HUES64 (cell line): ENCODE measurements around the gene FETUB.

Experiments used
- H3K27ac ChIP-seq: 2 replicates; pipeline ENCODE4 v1.7.0; 2013; ENCODE audit warnings: low read depth, low read length, inconsistent platforms
- H3K27me3 ChIP-seq: 2 replicates; pipeline ENCODE4 v1.6.1; 2013; ENCODE audit warnings: mild to moderate bottlenecking, low read length; ENCODE audit not compliant: insufficient read depth
- H3K36me3 ChIP-seq: 2 replicates; pipeline ENCODE4 v1.6.1; 2013; ENCODE audit warnings: mild to moderate bottlenecking, low read length; ENCODE audit not compliant: insufficient read depth
- H3K4me1 ChIP-seq: 2 replicates; pipeline ENCODE4 v1.6.1; 2013; ENCODE audit warnings: mild to moderate bottlenecking, low read length, moderate library complexity; ENCODE audit not compliant: insufficient read depth
- H3K4me3 ChIP-seq: 2 replicates; pipeline ENCODE4 v1.5.1; 2013; ENCODE audit warnings: mild to moderate bottlenecking, low read length, moderate library complexity
- H3K9ac ChIP-seq: 2 replicates; pipeline ENCODE4 v1.6.1; 2013; ENCODE audit warnings: mild to moderate bottlenecking, low read depth, low read length
- H3K9me3 ChIP-seq: 2 replicates; pipeline ENCODE4 v1.6.1; 2013; ENCODE audit warnings: low read depth, low read length; ENCODE audit not compliant: insufficient read depth
- WGBS: fragments of 150-250, 120-280 bp; methylation state at CpG from one replicate; pipeline ENCODE4 v1.1.7; 2013; ENCODE audit warnings: missing lambda C conversion rate; 5-methylcytosine and 5-hydroxymethylcytosine counted together

Gene FETUB

DNA sequence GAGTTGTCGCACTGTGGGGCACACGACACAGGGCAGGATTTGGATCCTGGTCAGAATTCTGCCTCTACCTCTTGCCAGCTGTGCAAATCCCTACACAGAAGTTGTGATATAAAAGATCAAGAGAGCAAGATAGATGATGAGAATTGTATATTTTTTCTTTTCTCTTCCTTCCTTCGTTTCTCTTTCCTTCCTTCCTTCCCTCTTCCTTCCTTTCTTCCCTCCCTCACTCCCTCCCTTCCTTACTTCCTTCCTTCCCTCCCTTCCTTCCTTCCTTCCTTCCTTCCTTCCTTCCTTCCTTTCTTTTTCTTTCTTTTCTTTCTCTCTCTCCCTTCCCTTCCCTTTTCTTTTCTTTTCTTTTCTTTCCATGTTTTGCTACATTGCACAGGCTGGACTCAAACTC, 39.3 kb upstream of the FETUB start:
- H3K27ac ChIP-seq = no peak overlapping the region

DNA sequence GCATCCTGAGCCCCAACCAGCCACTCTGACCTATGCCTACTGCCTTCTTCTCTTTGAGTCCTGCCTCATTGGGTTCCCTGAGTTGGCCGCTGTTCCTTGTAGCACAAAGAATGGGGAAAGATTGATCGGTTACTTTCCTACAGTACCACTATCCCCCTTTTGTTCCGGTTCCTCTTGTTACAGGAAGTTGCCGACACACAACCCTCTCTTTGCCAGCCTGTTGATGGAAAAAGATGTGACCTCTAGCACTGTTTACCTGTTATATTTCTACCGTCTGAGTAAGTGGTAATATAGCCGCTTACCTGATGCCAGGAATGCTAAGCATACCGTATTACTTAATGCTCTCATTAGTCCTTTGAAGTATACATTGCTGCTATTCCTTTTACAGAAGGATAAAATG, 37.0 kb upstream of the FETUB start:
- 92% methylated on average over 7 of the region's 7 CpGs for WGBS
- H3K27me3 ChIP-seq = no peaks in the 10 kb centered on the region
- no peak overlapping the region for H3K9ac ChIP-seq
- H3K27ac ChIP-seq = no peak overlapping the region
- H3K4me3 ChIP-seq = no peak overlapping the region
- H3K9me3 ChIP-seq = no peaks in the 10 kb centered on the region
- H3K4me1 ChIP-seq = 0 out of 2 replicates have a peak, but pooled peaks cover 3% of the 10 kb centered on the region
- no peaks in the 10 kb centered on the region for H3K36me3 ChIP-seq

More for the DNA sequence above, 39.3 kb upstream of the FETUB start:
- no peaks in the 10 kb centered on the region for H3K9me3 ChIP-seq
- H3K4me3 ChIP-seq = no peak overlapping the region
- no peaks in the 10 kb centered on the region for H3K36me3 ChIP-seq
- WGBS = 83% methylated on average over 3 of the region's 3 CpGs
- no peaks in the 10 kb centered on the region for H3K27me3 ChIP-seq
- H3K4me1 ChIP-seq = peaks cover 12% of the 10 kb centered on the region
- H3K9ac ChIP-seq = no peak overlapping the region

DNA sequence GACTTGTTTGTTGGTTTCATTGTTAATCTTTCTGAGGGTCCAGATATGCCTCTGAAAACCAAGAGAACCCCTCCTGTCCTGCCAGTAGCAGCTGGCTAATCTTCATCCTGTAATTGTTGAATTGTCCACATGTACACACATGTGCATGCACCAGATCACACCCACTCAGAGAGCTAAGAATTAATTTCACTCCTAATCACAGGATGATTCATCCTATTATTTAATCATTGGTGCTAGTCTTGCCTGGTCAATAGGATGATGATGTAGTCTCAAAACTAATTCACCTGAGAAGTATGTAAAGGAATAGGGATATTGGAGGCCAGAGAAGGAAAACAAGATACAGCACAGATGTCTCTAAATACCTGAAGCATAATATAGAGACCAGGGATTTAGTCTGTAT, 35.1 kb upstream of the FETUB start:
- Histone ChIP-seq H3K27ac (no peak overlapping the region), H3K9me3 (no peaks in the 10 kb centered on the region), H3K36me3 (no peaks in the 10 kb centered on the region), H3K27me3 (no peaks in the 10 kb centered on the region), H3K4me1 (0 out of 2 replicates have a peak, but pooled peaks cover 3% of the 10 kb centered on the region), H3K4me3 (no peak overlapping the region), H3K9ac (no peak overlapping the region)

DNA sequence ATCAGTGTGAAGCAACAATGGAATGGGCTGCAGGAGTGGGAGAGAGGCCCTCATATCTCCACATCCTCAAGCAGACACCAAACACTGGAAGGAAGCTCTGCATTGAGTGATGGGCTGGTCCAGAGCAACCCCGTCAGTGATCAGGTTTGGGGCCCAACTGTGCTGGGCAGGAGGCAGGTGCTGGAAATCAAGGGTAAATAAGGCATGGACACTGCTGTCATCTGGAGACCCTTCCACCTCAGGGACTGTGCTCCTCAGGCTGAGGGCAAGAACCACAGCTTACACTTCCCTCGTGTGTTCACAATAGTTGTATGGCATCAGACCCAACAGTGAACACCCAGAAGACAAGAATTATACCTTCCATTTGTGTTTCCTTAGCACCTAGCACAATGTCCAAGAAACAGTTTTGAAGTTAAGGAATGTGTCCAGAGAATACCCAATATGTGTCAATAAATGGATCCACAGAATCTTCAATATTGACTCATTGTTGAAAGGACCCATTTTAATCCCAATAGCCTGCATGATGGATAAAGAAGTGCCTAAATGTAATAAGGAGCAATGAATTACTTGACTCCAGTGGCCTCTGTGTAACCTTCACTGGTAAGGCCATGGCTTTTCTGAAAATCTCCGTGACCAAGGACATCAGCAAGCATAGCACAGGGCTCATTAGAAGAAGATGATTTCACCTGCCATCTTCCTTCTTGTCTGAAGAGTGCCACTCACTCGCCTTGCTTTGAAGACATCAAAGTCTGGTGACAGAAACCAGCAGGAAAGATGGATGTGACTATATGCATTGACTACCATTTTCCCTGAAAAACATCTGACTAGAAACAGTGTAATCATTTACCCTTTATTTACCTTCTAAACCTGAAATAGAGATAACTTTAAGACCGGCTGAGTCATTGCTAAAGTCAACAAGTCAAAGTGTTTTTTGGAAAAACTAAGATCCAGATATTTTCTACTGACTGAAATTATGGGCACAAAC, 34.3 kb upstream of the FETUB start:
- 89% methylated on average over 5 of the region's 5 CpGs for WGBS
- no peak overlapping the region for H3K9ac ChIP-seq
- no peak overlapping the region for H3K4me3 ChIP-seq
- H3K27ac ChIP-seq = no peak overlapping the region
- H3K4me1 ChIP-seq = 0 out of 2 replicates have a peak, but pooled peaks cover 3% of the 10 kb centered on the region
- H3K27me3 ChIP-seq = no peaks in the 10 kb centered on the region
- H3K9me3 ChIP-seq = no peaks in the 10 kb centered on the region
- no peaks in the 10 kb centered on the region for H3K36me3 ChIP-seq

DNA sequence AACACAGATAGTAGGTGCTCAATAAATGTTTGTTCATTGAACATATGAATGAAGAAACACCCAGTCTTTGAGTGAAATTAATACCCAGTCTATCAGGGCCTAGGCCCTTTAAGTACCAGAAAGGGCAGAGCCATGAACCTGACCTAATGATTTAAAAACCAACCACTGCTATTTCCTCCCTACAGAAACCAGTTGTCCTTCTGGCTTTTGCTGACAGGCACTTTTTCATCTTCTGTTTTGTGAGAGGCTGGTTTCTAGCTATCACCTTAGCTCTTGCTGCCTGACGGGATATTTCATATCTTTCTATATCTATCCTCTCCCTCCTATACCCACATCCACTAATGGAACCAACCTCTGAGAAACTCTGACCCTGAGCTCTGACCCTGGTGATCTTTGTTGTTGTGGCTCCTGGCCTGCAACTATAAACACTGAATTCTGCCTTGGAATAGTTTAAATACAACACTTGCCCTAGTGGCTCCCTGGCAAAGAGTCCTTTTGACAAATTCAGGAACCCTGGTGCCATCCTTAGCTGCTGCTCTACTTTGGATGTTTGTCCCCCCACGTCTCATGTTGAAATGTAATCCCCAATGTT, 31.5 kb upstream of the FETUB start:
- Histone ChIP-seq H3K4me3 (no peak overlapping the region), H3K4me1 (no peaks in the 10 kb centered on the region), H3K9ac (no peak overlapping the region), H3K36me3 (no peaks in the 10 kb centered on the region), H3K9me3 (no peaks in the 10 kb centered on the region), H3K27ac (no peak overlapping the region), H3K27me3 (no peaks in the 10 kb centered on the region)
- 90% methylated on average over 2 of the region's 2 CpGs for WGBS

DNA sequence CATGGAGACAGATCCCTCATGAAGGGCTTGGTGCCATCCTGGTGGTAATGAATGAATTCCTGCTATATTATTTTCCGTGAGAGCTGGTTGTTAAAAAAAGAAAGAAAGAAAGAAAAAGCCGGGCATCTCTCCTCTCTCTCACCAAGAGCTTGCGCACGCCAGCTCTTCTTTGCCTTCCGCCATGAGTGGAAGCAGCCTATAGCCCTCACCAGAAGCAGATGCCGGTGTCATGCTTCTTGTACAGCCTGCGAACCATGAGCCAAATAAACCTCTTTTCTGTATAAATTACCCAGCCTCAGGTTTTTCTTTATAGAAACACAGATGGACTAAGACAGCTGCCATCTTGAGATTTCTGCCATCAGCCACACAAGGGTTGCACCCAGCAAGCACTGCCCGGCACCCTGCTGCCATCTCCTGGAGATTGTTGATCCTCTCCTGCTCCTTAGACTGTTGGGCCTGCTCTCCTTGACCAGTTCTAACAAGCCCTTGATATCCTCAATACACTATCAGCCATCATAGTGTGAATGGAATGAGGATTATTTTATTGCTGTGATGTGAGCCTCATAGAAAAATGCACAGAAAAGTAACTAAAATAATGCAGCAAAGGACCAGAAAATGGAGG, 30.8 kb upstream of the FETUB start:
- Histone ChIP-seq H3K27me3 (no peaks in the 10 kb centered on the region), H3K4me3 (no peak overlapping the region), H3K27ac (no peak overlapping the region), H3K4me1 (no peaks in the 10 kb centered on the region), H3K9me3 (no peaks in the 10 kb centered on the region), H3K36me3 (no peaks in the 10 kb centered on the region), H3K9ac (no peak overlapping the region)
- 95% methylated on average over 8 of the region's 8 CpGs for WGBS

DNA sequence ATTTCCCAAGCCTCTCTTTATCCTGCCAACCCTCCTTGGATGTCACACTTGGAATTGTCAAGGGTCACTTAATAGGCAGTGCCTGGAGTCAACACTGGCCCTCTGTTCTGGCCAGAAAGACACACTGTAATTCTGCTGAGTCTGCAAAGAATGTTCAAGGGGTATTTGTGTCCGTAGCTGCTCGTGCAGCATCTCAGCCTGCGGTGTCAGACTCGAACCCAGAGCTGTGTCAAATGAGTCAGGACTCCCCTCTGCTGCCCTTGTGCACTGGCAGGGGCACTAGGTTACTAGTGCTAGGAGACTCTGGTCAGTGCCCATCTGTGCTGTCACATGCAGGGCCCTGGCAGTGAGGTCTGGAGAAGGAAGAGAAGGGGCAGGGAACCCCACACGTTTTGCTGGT, 28.1 kb upstream of the FETUB start:
- 89% methylated on average over 5 of the region's 5 CpGs for WGBS
- H3K4me1 ChIP-seq = peaks cover 6% of the 10 kb centered on the region
- H3K36me3 ChIP-seq = no peaks in the 10 kb centered on the region
- no peak overlapping the region for H3K27ac ChIP-seq
- H3K27me3 ChIP-seq = no peaks in the 10 kb centered on the region
- no peaks in the 10 kb centered on the region for H3K9me3 ChIP-seq
- H3K9ac ChIP-seq = no peak overlapping the region
- H3K4me3 ChIP-seq = no peak overlapping the region

DNA sequence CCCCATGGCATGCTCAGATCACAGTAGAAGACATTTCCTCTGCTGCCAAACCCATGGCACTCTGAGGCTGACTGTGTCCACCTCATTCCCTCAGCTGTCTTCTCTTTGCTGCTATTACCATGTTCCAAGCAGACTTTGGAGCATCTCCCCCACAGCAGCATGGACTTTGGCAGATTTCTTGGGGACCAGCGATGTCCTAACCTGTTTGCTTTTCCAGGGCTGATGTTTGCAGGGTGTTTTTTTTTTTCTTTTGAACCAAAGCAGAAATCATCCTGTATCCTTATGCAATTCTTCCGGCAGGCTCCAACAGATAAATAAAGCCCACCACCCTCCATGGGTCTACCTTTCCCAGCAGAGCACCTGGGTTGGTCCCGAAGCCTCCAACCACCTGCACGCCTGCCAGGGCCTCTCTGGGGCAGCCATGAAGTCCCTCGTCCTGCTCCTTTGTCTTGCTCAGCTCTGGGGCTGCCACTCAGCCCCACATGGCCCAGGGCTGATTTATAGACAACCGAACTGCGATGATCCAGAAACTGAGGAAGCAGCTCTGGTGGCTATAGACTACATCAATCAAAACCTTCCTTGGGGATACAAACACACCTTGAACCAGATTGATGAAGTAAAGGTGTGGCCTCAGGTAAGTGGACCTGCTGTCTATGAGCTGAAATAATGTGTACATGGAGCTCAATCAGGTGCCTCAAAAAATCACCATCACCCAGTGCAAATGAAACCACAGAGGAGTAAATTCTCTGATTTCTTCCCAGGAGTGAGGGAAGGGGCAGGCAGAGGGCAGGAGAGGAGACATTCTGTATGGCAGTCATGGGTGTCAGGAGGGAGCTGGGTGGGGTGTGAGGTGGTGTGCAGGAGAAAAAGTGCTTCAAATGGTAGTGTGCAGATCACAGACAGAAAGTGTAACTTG, 27.2 kb upstream of the FETUB start, which contains the start of gene AHSG:
AHSG (plus strand) TSS at position 340 of the 916 bp plus-strand sequence; CDS start at position 422, 82 bp downstream.
- H3K27ac ChIP-seq = no peak within 1 kb of the TSS
- peaks cover 9% of the 10 kb centered on the region for H3K27me3 ChIP-seq
- H3K9me3 ChIP-seq = no peaks in the 10 kb centered on the region
- WGBS = 91% methylated on average over 7 of the region's 7 CpGs
- H3K4me3 ChIP-seq = no peak within 1 kb of the TSS
- H3K4me1 ChIP-seq = peaks cover 9% of the 10 kb centered on the region
- no peaks in the 10 kb centered on the region for H3K36me3 ChIP-seq
- no peak within 1 kb of the TSS for H3K9ac ChIP-seq

DNA sequence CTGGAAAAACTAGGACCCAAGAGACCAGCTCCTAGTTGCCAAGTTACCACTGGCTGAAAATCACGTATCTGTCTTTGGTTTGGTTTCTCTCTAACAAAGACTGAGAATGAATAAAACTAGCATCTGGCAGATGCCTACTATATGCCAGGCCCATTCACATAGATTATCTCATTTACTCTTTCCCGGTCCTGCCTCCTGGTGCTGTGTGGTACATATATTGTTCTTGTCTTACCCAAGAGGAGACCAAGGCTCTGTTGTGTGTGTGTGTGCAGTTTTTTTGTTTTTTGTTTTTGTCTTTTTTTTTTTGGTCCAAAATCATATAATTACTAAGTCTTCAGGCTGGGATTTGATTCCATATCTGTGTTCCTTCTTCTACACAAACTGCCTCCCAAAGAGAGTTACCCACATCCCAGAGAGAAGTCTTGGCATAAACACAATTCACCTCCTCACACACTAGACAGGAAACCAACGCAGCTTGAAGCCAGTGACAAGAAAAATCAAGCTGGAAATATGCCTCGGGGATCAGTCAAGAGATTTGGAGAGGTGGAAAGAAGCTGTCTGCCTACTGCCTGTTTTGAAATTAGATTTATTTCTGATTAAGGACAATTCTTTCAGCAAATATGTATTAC, 26.4 kb upstream of the FETUB start:
- no peaks in the 10 kb centered on the region for H3K36me3 ChIP-seq
- H3K4me3 ChIP-seq = no peak overlapping the region
- peaks cover 9% of the 10 kb centered on the region for H3K4me1 ChIP-seq
- no peaks in the 10 kb centered on the region for H3K9me3 ChIP-seq
- H3K27ac ChIP-seq = no peak overlapping the region
- 96% methylated on average over 4 of the region's 4 CpGs for WGBS
- H3K27me3 ChIP-seq = peaks cover 14% of the 10 kb centered on the region
- H3K9ac ChIP-seq = no peak overlapping the region

DNA sequence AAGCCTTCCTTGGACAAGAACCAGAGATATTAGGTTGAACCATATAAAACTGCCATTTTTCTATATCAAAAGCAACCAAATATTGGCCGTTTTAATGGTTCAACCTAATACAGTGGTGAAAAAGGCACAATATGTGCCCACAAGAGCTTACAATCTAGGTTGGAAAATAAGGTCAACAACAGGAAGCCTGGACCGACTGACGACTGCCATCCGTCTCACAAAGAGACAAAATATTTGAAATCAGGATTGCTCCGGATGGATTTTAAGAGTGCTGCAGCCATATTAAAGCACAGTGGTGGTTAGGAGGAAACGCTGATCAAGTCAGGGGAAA, 26.0 kb upstream of the FETUB start:
- H3K27ac ChIP-seq = no peak overlapping the region
- 87% methylated on average over 6 of the region's 6 CpGs for WGBS
- no peaks in the 10 kb centered on the region for H3K36me3 ChIP-seq
- H3K4me3 ChIP-seq = no peak overlapping the region
- no peaks in the 10 kb centered on the region for H3K9me3 ChIP-seq
- H3K9ac ChIP-seq = no peak overlapping the region
- peaks cover 14% of the 10 kb centered on the region for H3K27me3 ChIP-seq
- peaks cover 9% of the 10 kb centered on the region for H3K4me1 ChIP-seq
